Neutrophil (primary cell): ENCODE measurements around the gene USH1C.

Source experiments
- H3K27ac ChIP-seq: fragments of 200-600 bp; sonication (generic); 2 replicates; pipeline ENCODE4 v1.5.1; 2016; ENCODE audit warnings: mild to moderate bottlenecking, moderate library complexity
- H3K27me3 ChIP-seq: fragments of 200-600 bp; sonication (generic); 2 replicates; pipeline ENCODE4 v1.6.0; 2016; ENCODE audit warnings: mild to moderate bottlenecking
- H3K36me3 ChIP-seq: fragments of 200-600 bp; sonication (generic); 2 replicates; pipeline ENCODE4 v1.5.1; 2017
- H3K4me1 ChIP-seq, 2 experiments: fragments of 200-600 bp in 1 of 2; sonication (generic) in 1 of 2; 1 replicate in 1 of 2; 2 replicates in 1 of 2; pipeline versions ENCODE4 v1.5.1 to v1.6.1; 2013 to 2016; ENCODE audit warnings: low read depth in 1 of 2, low read length in 1 of 2, mild to moderate bottlenecking in 1 of 2, moderate library complexity in 1 of 2; ENCODE audit not compliant: control insufficient read depth in 1 of 2, insufficient read depth in 1 of 2
- H3K4me3 ChIP-seq, 2 experiments: fragments of 200-600 bp in 1 of 2; sonication (generic) in 1 of 2; 1 replicate in 1 of 2; 2 replicates in 1 of 2; pipeline ENCODE4 v1.5.1; 2013 to 2016; ENCODE audit warnings: low read depth in 1 of 2, low read length in 1 of 2, mild to moderate bottlenecking in 1 of 2, moderate library complexity in 1 of 2
- H3K9me3 ChIP-seq: fragments of 200-600 bp; sonication (generic); 2 replicates; pipeline ENCODE4 v1.5.1; 2016
- TF ChIP-seq, protein P1 (sequence below): fragments of 200-600 bp; sonication (generic); IDR thresholded peaks from 2 replicates; pipeline ENCODE4 v1.5.1; 2016; ENCODE audit warnings: antibody characterized with exemption

The USH1C gene

DNA sequence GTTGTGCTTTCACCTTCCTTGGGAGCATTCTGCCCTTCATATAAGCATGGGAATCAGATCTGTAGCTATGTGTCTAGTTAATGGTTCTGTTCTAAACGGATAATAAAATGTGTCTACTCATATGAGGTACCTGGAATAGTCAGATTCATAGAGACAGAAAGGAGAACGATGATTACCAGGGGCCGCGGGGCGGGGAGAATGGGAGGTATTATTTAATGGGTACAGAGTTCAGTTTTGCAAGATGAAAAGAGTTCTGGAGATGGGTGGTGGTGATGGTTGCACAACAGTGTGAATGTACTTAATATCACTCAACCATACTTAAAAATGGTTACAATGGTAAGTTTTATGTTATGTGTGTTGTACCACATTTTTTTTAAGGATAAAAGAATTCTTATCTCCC lies 57.6 kb downstream of the USH1C start:
- TF ChIP-seq, protein P1, sequence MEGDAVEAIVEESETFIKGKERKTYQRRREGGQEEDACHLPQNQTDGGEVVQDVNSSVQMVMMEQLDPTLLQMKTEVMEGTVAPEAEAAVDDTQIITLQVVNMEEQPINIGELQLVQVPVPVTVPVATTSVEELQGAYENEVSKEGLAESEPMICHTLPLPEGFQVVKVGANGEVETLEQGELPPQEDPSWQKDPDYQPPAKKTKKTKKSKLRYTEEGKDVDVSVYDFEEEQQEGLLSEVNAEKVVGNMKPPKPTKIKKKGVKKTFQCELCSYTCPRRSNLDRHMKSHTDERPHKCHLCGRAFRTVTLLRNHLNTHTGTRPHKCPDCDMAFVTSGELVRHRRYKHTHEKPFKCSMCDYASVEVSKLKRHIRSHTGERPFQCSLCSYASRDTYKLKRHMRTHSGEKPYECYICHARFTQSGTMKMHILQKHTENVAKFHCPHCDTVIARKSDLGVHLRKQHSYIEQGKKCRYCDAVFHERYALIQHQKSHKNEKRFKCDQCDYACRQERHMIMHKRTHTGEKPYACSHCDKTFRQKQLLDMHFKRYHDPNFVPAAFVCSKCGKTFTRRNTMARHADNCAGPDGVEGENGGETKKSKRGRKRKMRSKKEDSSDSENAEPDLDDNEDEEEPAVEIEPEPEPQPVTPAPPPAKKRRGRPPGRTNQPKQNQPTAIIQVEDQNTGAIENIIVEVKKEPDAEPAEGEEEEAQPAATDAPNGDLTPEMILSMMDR, result no peak
- Histone ChIP-seq H3K27ac (no peak overlapping the region), H3K4me1 (no peaks in the 10 kb centered on the region), H3K9me3 (no peaks in the 10 kb centered on the region), H3K4me3 (no peak overlapping the region), H3K36me3 (no peaks in the 10 kb centered on the region), H3K27me3 (no peaks in the 10 kb centered on the region)

- Histone ChIP-seq H3K4me3 (no peak overlapping the region), H3K27me3 (peaks cover 22% of the 10 kb centered on the region), H3K36me3 (no peaks in the 10 kb centered on the region), H3K27ac (no peak overlapping the region), H3K9me3 (no peaks in the 10 kb centered on the region), H3K4me1 (no peaks in the 10 kb centered on the region)
- TF ChIP-seq, protein P1, result no peak
Measured at GRCh38 chr11:17483505-17483904, 60.7 kb downstream of the USH1C start.

GRCh38 chr11:17481905-17482304 lies 62.3 kb downstream of the USH1C start:
- Histone ChIP-seq H3K4me1 (no peaks in the 10 kb centered on the region), H3K36me3 (no peaks in the 10 kb centered on the region), H3K4me3 (no peak overlapping the region), H3K27ac (no peak overlapping the region), H3K9me3 (no peaks in the 10 kb centered on the region), H3K27me3 (peaks cover 38% of the 10 kb centered on the region)
- TF ChIP-seq, protein P1, result no peak

- peaks cover 0 to 5% of the 10 kb centered on the region in 2 experiments for H3K4me1 ChIP-seq
- no peak overlapping the region for H3K4me3 ChIP-seq
- no peaks in the 10 kb centered on the region for H3K36me3 ChIP-seq
- no peak overlapping the region for H3K27ac ChIP-seq
- no peaks in the 10 kb centered on the region for H3K9me3 ChIP-seq
- TF ChIP-seq, protein P1, result no peak
- peaks cover 61% of the 10 kb centered on the region for H3K27me3 ChIP-seq
Measured at GRCh38 chr11:17479284-17480214, 64.7 kb downstream of the USH1C start.

- H3K27ac ChIP-seq, result no peak overlapping the region
- H3K4me3 ChIP-seq, result no peak overlapping the region
- TF ChIP-seq, protein P1, result no peak
- no peaks in the 10 kb centered on the region for H3K36me3 ChIP-seq
- peaks cover 76% of the 10 kb centered on the region for H3K27me3 ChIP-seq
- H3K9me3 ChIP-seq, result no peaks in the 10 kb centered on the region
- H3K4me1 ChIP-seq, result peaks cover 0 to 5% of the 10 kb centered on the region in 2 experiments
Measured at GRCh38 chr11:17478070-17478469, 66.1 kb downstream of the USH1C start.
